IMR-90 (cell line): ENCODE results near the gene PDE4B. TPM values are rescaled to one million over a fixed set of nuclear protein-coding genes. Genes with fewer than 3 reads are reported as not detected.

Experiments used
- ATAC-seq: fragments of 200-7000 bp; cut with Tn5 transposase; 2 replicates; pipeline ENCODE4 v1.9.1; 2020; ENCODE audit warnings: low read depth, mild to moderate bottlenecking, moderate library complexity
- BruUV-seq: library from RNA; stranded (reverse); fragments of 400-500 nt; replicated peaks from 2 replicates; lab custom pipeline; 2021; lab: Mats Ljungman, UMichigan
- CTCF ChIA-PET: fragments of 300-600 bp; formaldehyde crosslinking; extraction: SDS; loops from one replicate; lab custom pipeline; 2021; ENCODE audit warnings: antibody characterized with exemption; lab: Yijun Ruan, JAX
- POLR2A ChIA-PET: fragments of 300-600 bp; sonication (Branson Sonifier 250); formaldehyde crosslinking; loops from one replicate; lab custom pipeline; 2022; ENCODE audit warnings: antibody characterized with exemption; ENCODE audit not compliant: unreplicated experiment; lab: Charles Lee
- DNase-seq: peaks from one replicate; pipeline ENCODE4 v3.0.0; 2013
- H2AFZ ChIP-seq: replicated peaks from 2 replicates; pipeline ENCODE3; 2013; ENCODE audit warnings: low read length, mild to moderate bottlenecking; ENCODE audit not compliant: poor library complexity
- H2AK5ac ChIP-seq: 2 replicates; pipeline ENCODE4 v1.6.1; 2013; ENCODE audit warnings: low read depth, low read length, inconsistent platforms
- H2AK9ac ChIP-seq: replicated peaks from 2 replicates; pipeline ENCODE3; 2013; ENCODE audit warnings: mild to moderate bottlenecking, low read depth, low read length, moderate library complexity; ENCODE audit not compliant: poor library complexity
- H2BK120ac ChIP-seq: 2 replicates; pipeline ENCODE4 v1.6.1; 2013; ENCODE audit warnings: low read depth, low read length, inconsistent platforms
- H2BK15ac ChIP-seq: 3 replicates; pipeline ENCODE4 v1.6.1; 2013; ENCODE audit warnings: low read depth, low read length, inconsistent platforms
- H2BK20ac ChIP-seq: 2 replicates; pipeline ENCODE4 v1.6.1; 2013; ENCODE audit warnings: low read depth, mild to moderate bottlenecking, inconsistent platforms, low read length, moderate library complexity
- H2BK5ac ChIP-seq: 2 replicates; pipeline ENCODE4 v1.6.1; 2013; ENCODE audit warnings: mild to moderate bottlenecking, low read depth, low read length, inconsistent platforms; ENCODE audit not compliant: poor library complexity, severe bottlenecking
- H3K14ac ChIP-seq: replicated peaks from 2 replicates; pipeline ENCODE4 v1.6.1; 2013; ENCODE audit warnings: low read depth, low read length, inconsistent platforms
- H3K18ac ChIP-seq: 2 replicates; pipeline ENCODE4 v1.6.1; 2013; ENCODE audit warnings: low read depth, low read length, control low read depth
- H3K23ac ChIP-seq: 2 replicates; pipeline ENCODE4 v1.6.1; 2013; ENCODE audit warnings: low read depth, low read length, inconsistent platforms
- H3K27ac ChIP-seq: 2 replicates; pipeline ENCODE4 v1.5.1; 2013; ENCODE audit warnings: mild to moderate bottlenecking, control low read depth, low read length; ENCODE audit not compliant: insufficient read depth
- H3K27me3 ChIP-seq: 2 replicates; pipeline ENCODE4 v1.6.1; 2013; ENCODE audit warnings: low read length; ENCODE audit not compliant: control insufficient read depth, insufficient read depth
- H3K36me3 ChIP-seq: 2 replicates; pipeline ENCODE4 v1.6.1; 2013; ENCODE audit warnings: low read length, mixed read lengths; ENCODE audit not compliant: control insufficient read depth, insufficient read depth
- H3K4ac ChIP-seq: 2 replicates; pipeline ENCODE4 v1.6.1; 2013; ENCODE audit warnings: low read depth, low read length, inconsistent platforms
- H3K4me1 ChIP-seq: 2 replicates; pipeline ENCODE4 v1.6.1; 2013; ENCODE audit warnings: low read length, mixed read lengths; ENCODE audit not compliant: control insufficient read depth, insufficient read depth
- H3K4me2 ChIP-seq: 2 replicates; pipeline ENCODE4 v1.6.1; 2013; ENCODE audit warnings: low read depth, mild to moderate bottlenecking, control low read depth, low read length, moderate library complexity
- H3K4me3 ChIP-seq: 2 replicates; pipeline ENCODE4 v1.5.1; 2013; ENCODE audit warnings: low read depth, mild to moderate bottlenecking, control low read depth, low read length, moderate library complexity; ENCODE audit not compliant: insufficient read depth
- H3K56ac ChIP-seq: 2 replicates; pipeline ENCODE4 v1.6.1; 2013; ENCODE audit warnings: low read length, inconsistent platforms; ENCODE audit not compliant: insufficient read depth; ENCODE audit errors: extremely low read depth
- H3K79me1 ChIP-seq, 2 experiments: 2 replicates each; pipeline ENCODE4 v1.6.1; 2013; ENCODE audit warnings: low read length in 2 of 2, inconsistent platforms in 1 of 2, low read depth in 1 of 2
- H3K9ac ChIP-seq: 2 replicates; pipeline ENCODE4 v1.6.1; 2013; ENCODE audit warnings: low read depth, low read length, control low read depth
- H3K9me1 ChIP-seq: 2 replicates; pipeline ENCODE4 v1.6.1; 2013; ENCODE audit warnings: low read length, inconsistent platforms; ENCODE audit not compliant: insufficient read depth
- H3K9me3 ChIP-seq: 2 replicates; pipeline ENCODE4 v1.6.1; 2013; ENCODE audit warnings: low read length; ENCODE audit not compliant: control insufficient read depth, insufficient read depth
- H4K20me1 ChIP-seq: 2 replicates; pipeline ENCODE4 v1.6.1; 2013; ENCODE audit warnings: low read length, inconsistent platforms; ENCODE audit not compliant: insufficient read depth
- H4K5ac ChIP-seq: 2 replicates; pipeline ENCODE4 v1.6.1; 2013; ENCODE audit warnings: mild to moderate bottlenecking, low read depth, low read length, control low read depth
- H4K8ac ChIP-seq, 2 experiments: 2 replicates each; pipeline ENCODE4 v1.6.1; 2013; ENCODE audit warnings: low read depth in 2 of 2, low read length in 2 of 2, control low read depth in 1 of 2, inconsistent platforms in 1 of 2
- H4K91ac ChIP-seq: 2 replicates; pipeline ENCODE4 v1.6.1; 2013; ENCODE audit warnings: low read depth, low read length, inconsistent platforms; ENCODE audit not compliant: insufficient read depth
- MXI1 ChIP-seq: IDR thresholded peaks from 2 replicates; pipeline ENCODE4 v1.6.1; 2012; ENCODE audit warnings: low read depth, mild to moderate bottlenecking, low read length, moderate library complexity, borderline replicate concordance
- WGBS, 2 experiments: methylation state at CpG; one replicate each; pipeline versions ENCODE4 v1.1.5 to v1.1.7; 2013; ENCODE audit warnings: missing lambda C conversion rate in 2 of 2; ENCODE audit not compliant: insufficient read length in 1 of 2; ENCODE audit errors: extremely low coverage in 2 of 2; 5-methylcytosine and 5-hydroxymethylcytosine counted together
- dilution Hi-C: fragments of 300-500 bp; cut with HindIII; formaldehyde crosslinking; loops from one replicate; pipeline ENCODE4 v1.14.3; 2018; ENCODE audit warnings: low sequenced_read_pairs; ENCODE audit not compliant: unreplicated experiment
- in situ Hi-C: fragments of 300-500 bp; cut with MboI; formaldehyde crosslinking; loops from 3 replicates; pipeline ENCODE4 v1.14.3; 2019; ENCODE audit warnings: low sequenced_read_pairs, inconsistent platforms, mixed read lengths
- intact Hi-C: fragments of 100-400 bp; cut with micrococcal nuclease; formaldehyde crosslinking; loops from 2 replicates; pipeline ENCODE4 v1.10.0; 2022
- polyA plus RNA-seq, 3 experiments: library from polyadenylated mRNA; depleted of rRNA; stranded (reverse); fragments of >200 nt; gene quantifications; 2 replicates each; pipeline ENCODE4 v1.2.3, GENCODE V29; 2012; ENCODE audit warnings: low replicate concordance in 1 of 3
- total RNA-seq: library from RNA; depleted of rRNA; stranded (reverse); fragments of >200 nt; gene quantifications from 2 replicates; pipeline ENCODE4 v1.2.3, GENCODE V29; 2012

The PDE4B gene
- total and polyA plus RNA-seq, 2 of the 4 experiments (the other 2 are of a cell fraction) = 5.8 to 21.3 TPM

- intact Hi-C loops = no loop called here
- no peak overlapping the region for H2BK5ac ChIP-seq
Observed at GRCh38 chr1:66083003-66083402, 290.3 kb downstream of the PDE4B start.

More at GRCh38 chr1:66083003-66083402, 290.3 kb downstream of the PDE4B start:
- Histone ChIP-seq H2BK120ac (no peak overlapping the region), H2BK20ac (no peak overlapping the region), H3K18ac (no peak overlapping the region), H2AFZ (no peak overlapping the region), H3K9me3 (no peaks in the 10 kb centered on the region), H3K4me1 (no peaks in the 10 kb centered on the region), H4K20me1 (no peaks in the 10 kb centered on the region), H3K4me3 (no peak overlapping the region), H3K56ac (no peak overlapping the region), H4K5ac (no peak overlapping the region), H3K4me2 (no peak overlapping the region), H2BK15ac (no peak overlapping the region), H3K14ac (no peak overlapping the region), H3K79me1 (no peaks in the 10 kb centered on the region), H3K9me1 (no peaks in the 10 kb centered on the region), H3K23ac (no peak overlapping the region), H3K9ac (no peak overlapping the region), H3K36me3 (no peaks in the 10 kb centered on the region), H2AK5ac (no peak overlapping the region), H3K4ac (no peak overlapping the region), H3K27ac (no peak overlapping the region), H4K91ac (no peak overlapping the region), H2AK9ac (no peak overlapping the region), H3K27me3 (no peaks in the 10 kb centered on the region), H4K8ac (no peak overlapping the region)
- no peak for ATAC-seq
- WGBS, 2 experiments = 32% methylated on average over 3 of the region's 3 CpGs; no CpG with 5 or more reads in 1 of the 2 experiments
- ChIA-PET CTCF (no interaction called here), POLR2A (no interaction called here)
- no peak for DNase-seq
- in situ Hi-C loops = no loop called here
- no peak for TF ChIP-seq MXI1
- BruUV-seq = no TSS peak
- dilution Hi-C loops = no loop called here
